GM23338 (cell line): ENCODE measurements around the gene NVL. TPM values are rescaled to one million over a fixed set of nuclear protein-coding genes. Genes with fewer than 3 reads are reported as not detected.

ENCODE experiments used
- ATAC-seq: fragments of 200-7000 bp; cut with Tn5 transposase; 3 replicates; pipeline ENCODE4 v1.9.1; 2020
- DNase-seq: peaks from one replicate; pipeline ENCODE4 v3.0.0-alpha.2; 2015; ENCODE audit warnings: low spot score
- H2AFZ ChIP-seq: fragments of 200-600 bp; sonication (generic); 2 replicates; pipeline ENCODE4 v1.8.0; 2016; ENCODE audit warnings: antibody characterized with exemption, mild to moderate bottlenecking, moderate library complexity
- H3F3A ChIP-seq: fragments of 200-600 bp; sonication (generic); replicated peaks from 2 replicates; pipeline ENCODE4 v1.8.0; 2017; ENCODE audit warnings: antibody characterized with exemption, mixed run types, low read depth
- H3K27ac ChIP-seq: fragments of 200-600 bp; sonication (generic); 2 replicates; pipeline ENCODE4 v1.6.1; 2016; ENCODE audit warnings: low read depth
- H3K27me3 ChIP-seq: fragments of 200-600 bp; sonication (generic); 2 replicates; pipeline ENCODE4 v1.8.0; 2016; ENCODE audit warnings: mild to moderate bottlenecking, mixed run types, moderate library complexity; ENCODE audit not compliant: insufficient read depth
- H3K36me3 ChIP-seq: fragments of 200-600 bp; sonication (generic); 2 replicates; pipeline ENCODE4 v1.8.0; 2016; ENCODE audit warnings: mild to moderate bottlenecking; ENCODE audit not compliant: insufficient read depth
- H3K4me1 ChIP-seq: fragments of 200-600 bp; sonication (generic); 2 replicates; pipeline ENCODE4 v1.8.0; 2016; ENCODE audit warnings: mild to moderate bottlenecking, moderate library complexity; ENCODE audit not compliant: insufficient read depth
- H3K4me2 ChIP-seq: fragments of 200-600 bp; sonication (generic); 2 replicates; pipeline ENCODE4 v1.7.1; 2017; ENCODE audit warnings: mixed run types
- H3K4me3 ChIP-seq: fragments of 200-600 bp; sonication (generic); 2 replicates; pipeline ENCODE4 v1.6.1; 2016; ENCODE audit warnings: mixed run types
- H3K79me2 ChIP-seq: fragments of 200-600 bp; sonication (generic); replicated peaks from 2 replicates; pipeline ENCODE4 v1.8.0; 2017; ENCODE audit warnings: mild to moderate bottlenecking; ENCODE audit not compliant: insufficient read depth
- H3K9me2 ChIP-seq: fragments of 200-600 bp; sonication (generic); 2 replicates; pipeline ENCODE4 v1.8.0; 2017; ENCODE audit not compliant: insufficient read depth
- H4K20me1 ChIP-seq: fragments of 200-600 bp; sonication (generic); replicated peaks from 2 replicates; pipeline ENCODE4 v1.8.0; 2017; ENCODE audit warnings: mild to moderate bottlenecking; ENCODE audit not compliant: insufficient read depth
- H3K27ac Mint-ChIP-seq: 2 replicates; pipeline ENCODE4 v1.8.0; 2020; ENCODE audit warnings: inconsistent platforms, mild to moderate bottlenecking, moderate library complexity, mixed read lengths
- H3K27me3 Mint-ChIP-seq: 3 replicates; pipeline ENCODE4 v1.8.0; 2022; ENCODE audit warnings: low read depth, mild to moderate bottlenecking, moderate library complexity, mixed read lengths, inconsistent platforms; ENCODE audit not compliant: insufficient read depth, poor library complexity
- H3K36me3 Mint-ChIP-seq: 3 replicates; pipeline ENCODE4 v1.8.0; 2021; ENCODE audit warnings: low read depth, mild to moderate bottlenecking, inconsistent platforms, moderate library complexity, mixed read lengths
- H3K4me1 Mint-ChIP-seq: 3 replicates; pipeline ENCODE4 v1.8.0; 2020; ENCODE audit warnings: mild to moderate bottlenecking, inconsistent platforms, mixed read lengths
- H3K4me3 Mint-ChIP-seq: 3 replicates; pipeline ENCODE4 v1.8.0; 2021; ENCODE audit warnings: moderate library complexity, mild to moderate bottlenecking, inconsistent platforms, mixed read lengths
- H3K9me3 Mint-ChIP-seq: 3 replicates; pipeline ENCODE4 v1.8.0; 2020; ENCODE audit warnings: moderate library complexity, mild to moderate bottlenecking, inconsistent platforms, mixed read lengths
- NANOG ChIP-seq: IDR thresholded peaks from 2 replicates; pipeline ENCODE4 v1.6.1; 2016; ENCODE audit warnings: antibody characterized with exemption, borderline replicate concordance
- POLR2AphosphoS5 ChIP-seq: IDR thresholded peaks from 2 replicates; pipeline ENCODE4 v1.6.1; 2016; ENCODE audit warnings: antibody characterized with exemption, low read depth
- ZNF114 ChIP-seq: fragments of 250-450 bp; sonication (Bioruptor Pico); IDR thresholded peaks from 2 replicates; pipeline ENCODE4 v1.5.0; 2020; ENCODE audit warnings: mild to moderate bottlenecking, moderate library complexity
- ZNF331 ChIP-seq: fragments of 250-450 bp; sonication (Bioruptor Pico); IDR thresholded peaks from 2 replicates; pipeline ENCODE4 v1.5.0; 2020; ENCODE audit warnings: low read depth, mild to moderate bottlenecking, moderate library complexity
- ZNF462 ChIP-seq: fragments of 250-450 bp; sonication (Bioruptor Pico); IDR thresholded peaks from 2 replicates; pipeline ENCODE4 v1.5.0; 2020; ENCODE audit warnings: mild to moderate bottlenecking, moderate library complexity
- polyA plus RNA-seq: library from polyadenylated mRNA; unstranded; fragments of >200 nt; fragmentation: Nextera tagmentation; extraction: Ambion mirVana; gene quantifications from 2 replicates; pipeline ENCODE4 v1.2.1, GENCODE V29; 2016
- total RNA-seq: library from RNA; depleted of rRNA; stranded (reverse); fragments of >200 nt; shearing (Covaris generic); gene quantifications from 2 replicates; pipeline ENCODE4 v1.2.3, GENCODE V29; 2014

NVL gene
- total and polyA plus RNA-seq, 2 experiments from 2014 or later, result 44.4 to 71.7 TPM

GRCh38 chr1:224217655-224218623 is 112.0 kb downstream of the NVL start:
- Mint-ChIP-seq H3K27ac (no peak overlapping the region), H3K27me3 (peaks cover 7% of the 10 kb centered on the region), H3K36me3 (no peaks in the 10 kb centered on the region), H3K4me3 (no peak overlapping the region), H3K9me3 (no peaks in the 10 kb centered on the region), H3K4me1 (peaks cover 24% of the 10 kb centered on the region)
- no peaks in the 10 kb centered on the region for H3K9me2 ChIP-seq
- H3K4me1 ChIP-seq, result peaks cover 14% of the 10 kb centered on the region
- DNase-seq (no peak), ATAC-seq (no peak)
- no peaks in the 10 kb centered on the region for H4K20me1 ChIP-seq
- peaks cover 8% of the 10 kb centered on the region; the same call in 1 of the 2 replicates for H3F3A ChIP-seq
- H3K36me3 ChIP-seq, result no peaks in the 10 kb centered on the region
- no peak overlapping the region for H3K27ac ChIP-seq
- H3K79me2 ChIP-seq, result no peaks in the 10 kb centered on the region
- H2AFZ ChIP-seq, result no peak overlapping the region; the same call in 1 of the 2 replicates
- no peaks in the 10 kb centered on the region for H3K27me3 ChIP-seq
- H3K4me2 ChIP-seq, result no peak overlapping the region
- no peak for TF ChIP-seq ZNF331 (CRISPR knock-in tag)
- no peak overlapping the region for H3K4me3 ChIP-seq

- no peaks in the 10 kb centered on the region for H3K36me3 ChIP-seq
- H3K4me1 ChIP-seq, result peaks cover 17% of the 10 kb centered on the region
- TF ChIP-seq NANOG (no peak), POLR2AphosphoS5 (no peak), ZNF462 (CRISPR knock-in tag) (no peak), ZNF331 (CRISPR knock-in tag) (no peak), ZNF114 (CRISPR knock-in tag) (no peak)
- H3K4me3 Mint-ChIP-seq, result no peak overlapping the region
- no peak overlapping the region for H2AFZ ChIP-seq
- no peaks in the 10 kb centered on the region for H3K9me3 Mint-ChIP-seq
- no peak overlapping the region for H3K27ac ChIP-seq
- no peak overlapping the region for H3K4me2 ChIP-seq
- no peaks in the 10 kb centered on the region for H3K79me2 ChIP-seq
- H3K27me3 ChIP-seq, result no peaks in the 10 kb centered on the region
- H3K27me3 Mint-ChIP-seq, result peaks cover 12% of the 10 kb centered on the region
- DNase-seq (no peak), ATAC-seq (no peak)
- H3K4me1 Mint-ChIP-seq, result peaks cover 32% of the 10 kb centered on the region
- H4K20me1 ChIP-seq, result no peaks in the 10 kb centered on the region
- peaks cover 8% of the 10 kb centered on the region; the same call in 1 of the 2 replicates for H3F3A ChIP-seq
- no peaks in the 10 kb centered on the region for H3K9me2 ChIP-seq
- no peak overlapping the region for H3K27ac Mint-ChIP-seq
- no peak overlapping the region for H3K4me3 ChIP-seq
- H3K36me3 Mint-ChIP-seq, result no peaks in the 10 kb centered on the region
These were observed 113.6 kb downstream of the NVL start for GRCh38 chr1:224216382-224216781.
